ENCODE results near the gene OSBP2.

OSBP2 gene

GRCh38 chr22:30881361-30882183 lies 186.9 kb downstream of the OSBP2 start:
- DNase-seq (ENCODE audit: low read depth) = no peak

- DNase-seq (ENCODE audit: low read depth) = no peak
Observed at GRCh38 chr22:30882184-30882717, 187.6 kb downstream of the OSBP2 start.

- DNase-seq (ENCODE audit: low read depth) = no peak
Observed at GRCh38 chr22:30882974-30883533, 188.4 kb downstream of the OSBP2 start.

- DNase-seq (ENCODE audit: low read depth) = no peak
Observed at GRCh38 chr22:30883586-30884145, 189.0 kb downstream of the OSBP2 start.

- DNase-seq (ENCODE audit: low read depth) = no peak
Observed at GRCh38 chr22:30884211-30885000, 189.7 kb downstream of the OSBP2 start.

GRCh38 chr22:30885001-30885366 lies 190.3 kb downstream of the OSBP2 start:
- no peak for DNase-seq (ENCODE audit: low read depth)

- no peak for DNase-seq (ENCODE audit: low read depth)
Observed at GRCh38 chr22:30885591-30885990, 190.9 kb downstream of the OSBP2 start.

GRCh38 chr22:30887453-30887852 lies 192.8 kb downstream of the OSBP2 start:
- no peak for DNase-seq (ENCODE audit: low read depth)

GRCh38 chr22:30887861-30888260 lies 193.2 kb downstream of the OSBP2 start:
- DNase-seq (ENCODE audit: low read depth) = no peak

- DNase-seq (ENCODE audit: low read depth) = no peak
Observed at GRCh38 chr22:30889268-30889995, 194.8 kb downstream of the OSBP2 start.

GRCh38 chr22:30889996-30890480 lies 195.4 kb downstream of the OSBP2 start:
- no peak for DNase-seq (ENCODE audit: low read depth)

GRCh38 chr22:30890686-30891442 lies 196.2 kb downstream of the OSBP2 start:
- DNase-seq (ENCODE audit: low read depth) = no peak

- no peak for DNase-seq (ENCODE audit: low read depth)
Observed at GRCh38 chr22:30891443-30891755, 196.7 kb downstream of the OSBP2 start.

GRCh38 chr22:30891781-30892180 lies 197.1 kb downstream of the OSBP2 start:
- no peak for DNase-seq (ENCODE audit: low read depth)

- no peak for DNase-seq (ENCODE audit: low read depth)
Observed at GRCh38 chr22:30892286-30892685, 197.6 kb downstream of the OSBP2 start.

- DNase-seq (ENCODE audit: low read depth) = no peak
Observed at GRCh38 chr22:30892731-30893221, 198.1 kb downstream of the OSBP2 start.

- no peak for DNase-seq (ENCODE audit: low read depth)
Observed at GRCh38 chr22:30893434-30894370, 199.0 kb downstream of the OSBP2 start.

GRCh38 chr22:30894371-30894740 lies 199.7 kb downstream of the OSBP2 start:
- no peak for DNase-seq (ENCODE audit: low read depth)

GRCh38 chr22:30902496-30903357 lies 208.1 kb downstream of the OSBP2 start:
- DNase-seq (ENCODE audit: low read depth) = no peak

All from stromal cell of bone marrow (primary cell).